WTC11 (cell line): ENCODE data around the gene FHIT. TPM values are rescaled to one million over a fixed set of nuclear protein-coding genes. Genes with fewer than 3 reads are reported as not detected.

Experiments used
- ATAC-seq: fragments of 200-7000 bp; cut with Tn5 transposase; 2 replicates; pipeline ENCODE4 v1.10.0; 2021; ENCODE audit warnings: mild to moderate bottlenecking, moderate library complexity
- CTCF ChIA-PET: fragments of 300-600 bp; sonication (Branson Sonifier 250); formaldehyde crosslinking; loops from one replicate; lab custom pipeline; 2021; ENCODE audit warnings: antibody characterized with exemption; lab: Charles Lee
- POLR2A ChIA-PET: fragments of 350-600 bp; sonication (Branson Sonifier 250); formaldehyde crosslinking; loops from one replicate; lab custom pipeline; 2021; ENCODE audit warnings: antibody characterized with exemption; lab: Charles Lee
- DNase-seq: peaks from one replicate; pipeline ENCODE4 v3.0.0; 2021; ENCODE audit warnings: low spot score
- H3K27ac Mint-ChIP-seq: 2 replicates; pipeline ENCODE4 v1.8.0; 2021; ENCODE audit warnings: mixed read lengths
- H3K27me3 Mint-ChIP-seq: 2 replicates; pipeline ENCODE4 v1.8.0; 2021; ENCODE audit warnings: low read depth, mild to moderate bottlenecking, moderate library complexity, mixed read lengths
- H3K36me3 Mint-ChIP-seq: 2 replicates; pipeline ENCODE4 v1.8.0; 2021; ENCODE audit warnings: mixed read lengths
- H3K4me1 Mint-ChIP-seq: 2 replicates; pipeline ENCODE4 v1.8.0; 2022; ENCODE audit warnings: mixed read lengths
- H3K4me3 Mint-ChIP-seq: 2 replicates; pipeline ENCODE4 v1.8.0; 2021; ENCODE audit warnings: mild to moderate bottlenecking, moderate library complexity, mixed read lengths
- H3K9me3 Mint-ChIP-seq: 2 replicates; pipeline ENCODE4 v1.8.0; 2021; ENCODE audit warnings: mixed read lengths
- ATF2 ChIP-seq: sonication (generic); formaldehyde crosslinking; IDR thresholded peaks from 2 replicates; pipeline ENCODE4 v1.8.1; 2022; ENCODE audit warnings: low read depth, missing genetic modification reagents, borderline replicate concordance
- CBFB ChIP-seq: sonication (generic); formaldehyde crosslinking; IDR thresholded peaks from 2 replicates; pipeline ENCODE4 v1.8.1; 2022; ENCODE audit warnings: mild to moderate bottlenecking, low read depth, missing genetic modification reagents
- CREM ChIP-seq: sonication (generic); formaldehyde crosslinking; IDR thresholded peaks from 2 replicates; pipeline ENCODE4 v1.8.1; 2022; ENCODE audit warnings: mild to moderate bottlenecking, missing genetic modification reagents, moderate library complexity
- FOXP4 ChIP-seq: sonication (generic); formaldehyde crosslinking; IDR thresholded peaks from 2 replicates; pipeline ENCODE4 v1.8.0; 2022; ENCODE audit warnings: mild to moderate bottlenecking, missing genetic modification reagents
- JUN ChIP-seq: sonication (generic); formaldehyde crosslinking; IDR thresholded peaks from 2 replicates; pipeline ENCODE4 v1.8.0; 2023; ENCODE audit warnings: mild to moderate bottlenecking, missing genetic modification reagents
- MXD4 ChIP-seq: fragments of 250-450 bp; sonication (Bioruptor Pico); IDR thresholded peaks from 2 replicates; pipeline ENCODE4 v1.8.0; 2021; ENCODE audit warnings: mild to moderate bottlenecking, moderate library complexity, borderline replicate concordance
- NFATC4 ChIP-seq: fragments of 250-450 bp; sonication (Bioruptor Pico); IDR thresholded peaks from 2 replicates; pipeline ENCODE4 v1.9.0; 2021; ENCODE audit warnings: mild to moderate bottlenecking
- NFE2L1 ChIP-seq: sonication (generic); formaldehyde crosslinking; IDR thresholded peaks from 2 replicates; pipeline ENCODE4 v1.8.1; 2023; ENCODE audit warnings: missing genetic modification reagents
- RELA ChIP-seq: sonication (generic); formaldehyde crosslinking; IDR thresholded peaks from 2 replicates; pipeline ENCODE4 v1.8.1; 2022; ENCODE audit warnings: missing genetic modification reagents, mild to moderate bottlenecking, borderline replicate concordance
- SP1 ChIP-seq: sonication (generic); formaldehyde crosslinking; conservative IDR thresholded peaks from 2 replicates; pipeline ENCODE4 v1.8.1; 2022; ENCODE audit warnings: missing genetic modification reagents
- TCF7 ChIP-seq: sonication (generic); formaldehyde crosslinking; IDR thresholded peaks from 2 replicates; pipeline ENCODE4 v1.8.0; 2022; ENCODE audit warnings: mild to moderate bottlenecking, low read depth, missing genetic modification reagents, moderate library complexity
- TEAD4 ChIP-seq: sonication (generic); formaldehyde crosslinking; IDR thresholded peaks from 2 replicates; pipeline ENCODE4 v1.8.0; 2022; ENCODE audit warnings: mild to moderate bottlenecking, missing genetic modification reagents
- TP53 ChIP-seq: sonication (generic); formaldehyde crosslinking; IDR thresholded peaks from 2 replicates; pipeline ENCODE4 v1.8.1; 2023; ENCODE audit warnings: mild to moderate bottlenecking, missing genetic modification reagents
- USF2 ChIP-seq: sonication (generic); formaldehyde crosslinking; IDR thresholded peaks from 2 replicates; pipeline ENCODE4 v1.8.1; 2023; ENCODE audit warnings: mild to moderate bottlenecking, missing genetic modification reagents, moderate library complexity
- ZNF263 ChIP-seq: sonication (generic); formaldehyde crosslinking; IDR thresholded peaks from 2 replicates; pipeline ENCODE4 v1.8.1; 2022; ENCODE audit warnings: low read depth, mild to moderate bottlenecking, moderate library complexity, missing genetic modification reagents
- ZNF396 ChIP-seq: fragments of 250-450 bp; sonication (Bioruptor Pico); IDR thresholded peaks from 2 replicates; pipeline ENCODE4 v1.8.0; 2021; ENCODE audit warnings: mild to moderate bottlenecking, moderate library complexity, borderline replicate concordance
- ZNF423 ChIP-seq: fragments of 250-450 bp; sonication (Bioruptor Pico); IDR thresholded peaks from 2 replicates; pipeline ENCODE4 v2.1.2; 2022; ENCODE audit warnings: mild to moderate bottlenecking, moderate library complexity
- total RNA-seq: library from RNA; stranded (reverse); gene quantifications from 3 replicates; pipeline ENCODE4 v1.2.3, GENCODE V29; 2021
- TF ChIP-seq, protein P1 (sequence below): fragments of 250-450 bp; sonication (Bioruptor Pico); IDR thresholded peaks from 2 replicates; pipeline ENCODE4 v2.1.2; 2022; ENCODE audit warnings: mild to moderate bottlenecking, moderate library complexity
- TF ChIP-seq, protein P2 (sequence below): sonication (generic); formaldehyde crosslinking; IDR thresholded peaks from 2 replicates; pipeline ENCODE4 v1.8.0; 2022; ENCODE audit warnings: mild to moderate bottlenecking, missing genetic modification reagents
- TF ChIP-seq, protein P3 (sequence below): sonication (generic); formaldehyde crosslinking; IDR thresholded peaks from 2 replicates; pipeline ENCODE4 v1.8.0; 2022; ENCODE audit warnings: mild to moderate bottlenecking, missing genetic modification reagents
- TF ChIP-seq, protein P4 (sequence below): sonication (generic); formaldehyde crosslinking; IDR thresholded peaks from 2 replicates; pipeline ENCODE4 v1.8.1; 2023; ENCODE audit warnings: mild to moderate bottlenecking, missing genetic modification reagents
- TF ChIP-seq, protein P5 (sequence below): fragments of 250-450 bp; sonication (Bioruptor Pico); IDR thresholded peaks from 2 replicates; pipeline ENCODE4 v1.9.0; 2021; ENCODE audit warnings: mild to moderate bottlenecking
- TF ChIP-seq, protein P6 (sequence below): sonication (generic); formaldehyde crosslinking; IDR thresholded peaks from 2 replicates; pipeline ENCODE4 v1.8.1; 2022; ENCODE audit warnings: missing genetic modification reagents, borderline replicate concordance

Gene FHIT
- total RNA-seq, 1 experiment from 2014 or later, result 2.6 TPM

GRCh38 chr3:60967141-60967540, 284.1 kb downstream of the FHIT start:
- Mint-ChIP-seq H3K36me3 (peaks cover 30% of the 10 kb centered on the region), H3K9me3 (peaks cover 43% of the 10 kb centered on the region), H3K4me1 (no peaks in the 10 kb centered on the region), H3K4me3 (no peak overlapping the region), H3K27me3 (no peaks in the 10 kb centered on the region), H3K27ac (no peak overlapping the region)
- ATAC-seq, result no peak
- DNase-seq, result no peak
- TF ChIP-seq, protein P1, sequence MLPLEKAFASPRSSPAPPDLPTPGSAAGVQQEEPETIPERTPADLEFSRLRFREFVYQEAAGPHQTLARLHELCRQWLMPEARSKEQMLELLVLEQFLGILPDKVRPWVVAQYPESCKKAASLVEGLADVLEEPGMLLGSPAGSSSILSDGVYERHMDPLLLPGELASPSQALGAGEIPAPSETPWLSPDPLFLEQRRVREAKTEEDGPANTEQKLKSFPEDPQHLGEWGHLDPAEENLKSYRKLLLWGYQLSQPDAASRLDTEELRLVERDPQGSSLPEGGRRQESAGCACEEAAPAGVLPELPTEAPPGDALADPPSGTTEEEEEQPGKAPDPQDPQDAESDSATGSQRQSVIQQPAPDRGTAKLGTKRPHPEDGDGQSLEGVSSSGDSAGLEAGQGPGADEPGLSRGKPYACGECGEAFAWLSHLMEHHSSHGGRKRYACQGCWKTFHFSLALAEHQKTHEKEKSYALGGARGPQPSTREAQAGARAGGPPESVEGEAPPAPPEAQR, result no peak
- TF ChIP-seq FOXP4 (no peak), ATF2 (CRISPR knock-in tag) (no peak), RELA (no peak), TEAD4 (CRISPR knock-in tag) (no peak), SP1 (CRISPR knock-in tag) (no peak), CBFB (CRISPR knock-in tag) (no peak), JUN (CRISPR knock-in tag) (no peak), ZNF396 (CRISPR knock-in tag) (no peak)
- TF ChIP-seq, protein P2, sequence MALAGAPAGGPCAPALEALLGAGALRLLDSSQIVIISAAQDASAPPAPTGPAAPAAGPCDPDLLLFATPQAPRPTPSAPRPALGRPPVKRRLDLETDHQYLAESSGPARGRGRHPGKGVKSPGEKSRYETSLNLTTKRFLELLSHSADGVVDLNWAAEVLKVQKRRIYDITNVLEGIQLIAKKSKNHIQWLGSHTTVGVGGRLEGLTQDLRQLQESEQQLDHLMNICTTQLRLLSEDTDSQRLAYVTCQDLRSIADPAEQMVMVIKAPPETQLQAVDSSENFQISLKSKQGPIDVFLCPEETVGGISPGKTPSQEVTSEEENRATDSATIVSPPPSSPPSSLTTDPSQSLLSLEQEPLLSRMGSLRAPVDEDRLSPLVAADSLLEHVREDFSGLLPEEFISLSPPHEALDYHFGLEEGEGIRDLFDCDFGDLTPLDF (CRISPR knock-in tag), result no peak
- TF ChIP-seq, protein P3, sequence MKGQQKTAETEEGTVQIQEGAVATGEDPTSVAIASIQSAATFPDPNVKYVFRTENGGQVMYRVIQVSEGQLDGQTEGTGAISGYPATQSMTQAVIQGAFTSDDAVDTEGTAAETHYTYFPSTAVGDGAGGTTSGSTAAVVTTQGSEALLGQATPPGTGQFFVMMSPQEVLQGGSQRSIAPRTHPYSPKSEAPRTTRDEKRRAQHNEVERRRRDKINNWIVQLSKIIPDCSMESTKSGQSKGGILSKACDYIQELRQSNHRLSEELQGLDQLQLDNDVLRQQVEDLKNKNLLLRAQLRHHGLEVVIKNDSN (CRISPR knock-in tag), result no peak
- ChIA-PET POLR2A (no interaction called here), CTCF (no interaction called here)

DNA sequence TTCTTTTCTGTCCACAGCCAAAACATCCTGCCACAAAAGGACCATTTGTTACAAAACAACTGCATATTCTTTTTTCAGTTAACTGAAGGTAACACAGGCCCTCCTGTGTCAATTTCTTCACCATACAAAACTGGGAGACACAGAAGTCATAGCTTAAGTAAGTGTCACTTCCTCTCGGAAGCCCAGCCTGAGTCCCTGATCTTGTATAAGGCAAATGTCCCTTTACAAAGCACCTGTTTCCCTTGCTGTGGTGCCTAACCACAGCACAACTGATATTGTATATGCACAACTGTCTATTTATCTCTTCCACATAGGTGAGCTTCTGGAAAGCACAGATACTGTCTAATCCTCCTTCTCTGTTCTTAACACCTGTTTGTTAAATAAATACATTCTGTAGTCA, 293.7 kb downstream of the FHIT start:
- H3K9me3 Mint-ChIP-seq, result peaks cover 38% of the 10 kb centered on the region
- ChIA-PET CTCF (interaction anchor here (0.9 kb wide), 1 partner anchor 16 kb away, joined by 3 read pairs; no protein-coding TSS in a partner anchor), POLR2A (no interaction called here)
- H3K27ac Mint-ChIP-seq, result no peak overlapping the region
- H3K36me3 Mint-ChIP-seq, result peaks cover 25% of the 10 kb centered on the region
- H3K4me3 Mint-ChIP-seq, result no peak overlapping the region
- DNase-seq (no peak), ATAC-seq (no peak)
- H3K27me3 Mint-ChIP-seq, result no peaks in the 10 kb centered on the region
- H3K4me1 Mint-ChIP-seq, result peaks cover 8% of the 10 kb centered on the region
- TF ChIP-seq NFATC4, result no peak
- TF ChIP-seq ZNF263 (CRISPR knock-in tag), result no peak
- TF ChIP-seq, protein P4, sequence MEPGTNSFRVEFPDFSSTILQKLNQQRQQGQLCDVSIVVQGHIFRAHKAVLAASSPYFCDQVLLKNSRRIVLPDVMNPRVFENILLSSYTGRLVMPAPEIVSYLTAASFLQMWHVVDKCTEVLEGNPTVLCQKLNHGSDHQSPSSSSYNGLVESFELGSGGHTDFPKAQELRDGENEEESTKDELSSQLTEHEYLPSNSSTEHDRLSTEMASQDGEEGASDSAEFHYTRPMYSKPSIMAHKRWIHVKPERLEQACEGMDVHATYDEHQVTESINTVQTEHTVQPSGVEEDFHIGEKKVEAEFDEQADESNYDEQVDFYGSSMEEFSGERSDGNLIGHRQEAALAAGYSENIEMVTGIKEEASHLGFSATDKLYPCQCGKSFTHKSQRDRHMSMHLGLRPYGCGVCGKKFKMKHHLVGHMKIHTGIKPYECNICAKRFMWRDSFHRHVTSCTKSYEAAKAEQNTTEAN, result no peak
- TF ChIP-seq, protein P5, sequence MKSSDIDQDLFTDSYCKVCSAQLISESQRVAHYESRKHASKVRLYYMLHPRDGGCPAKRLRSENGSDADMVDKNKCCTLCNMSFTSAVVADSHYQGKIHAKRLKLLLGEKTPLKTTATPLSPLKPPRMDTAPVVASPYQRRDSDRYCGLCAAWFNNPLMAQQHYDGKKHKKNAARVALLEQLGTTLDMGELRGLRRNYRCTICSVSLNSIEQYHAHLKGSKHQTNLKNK (CRISPR knock-in tag), result no peak
- TF ChIP-seq CBFB (CRISPR knock-in tag), result no peak
- no peak for TF ChIP-seq MXD4 (CRISPR knock-in tag)
- TF ChIP-seq TCF7 (CRISPR knock-in tag), result no peak
- TF ChIP-seq, protein P6, sequence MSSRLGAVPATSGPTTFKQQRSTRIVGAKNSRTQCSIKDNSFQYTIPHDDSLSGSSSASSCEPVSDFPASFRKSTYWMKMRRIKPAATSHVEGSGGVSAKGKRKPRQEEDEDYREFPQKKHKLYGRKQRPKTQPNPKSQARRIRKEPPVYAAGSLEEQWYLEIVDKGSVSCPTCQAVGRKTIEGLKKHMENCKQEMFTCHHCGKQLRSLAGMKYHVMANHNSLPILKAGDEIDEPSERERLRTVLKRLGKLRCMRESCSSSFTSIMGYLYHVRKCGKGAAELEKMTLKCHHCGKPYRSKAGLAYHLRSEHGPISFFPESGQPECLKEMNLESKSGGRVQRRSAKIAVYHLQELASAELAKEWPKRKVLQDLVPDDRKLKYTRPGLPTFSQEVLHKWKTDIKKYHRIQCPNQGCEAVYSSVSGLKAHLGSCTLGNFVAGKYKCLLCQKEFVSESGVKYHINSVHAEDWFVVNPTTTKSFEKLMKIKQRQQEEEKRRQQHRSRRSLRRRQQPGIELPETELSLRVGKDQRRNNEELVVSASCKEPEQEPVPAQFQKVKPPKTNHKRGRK, result no peak
- no peak for TF ChIP-seq ZNF396 (CRISPR knock-in tag)
- no peak for TF ChIP-seq ZNF423
- no peak for TF ChIP-seq USF2 (CRISPR knock-in tag)
- TF ChIP-seq CREM (CRISPR knock-in tag), result no peak
- no peak for TF ChIP-seq NFE2L1
- TF ChIP-seq TP53, result no peak
